Nephron progenitor cell (in vitro differentiated cells): Measurements from ENCODE around the gene ADGRB2.
"Not testable (repeated sequence)": the region's sequence is repeated elsewhere in the genome, so short reads cannot be mapped to it uniquely, and the experiment has no call there.

Experiments
- DNase-seq: peaks from one replicate; pipeline ENCODE4 v3.0.0; 2021
- H3K27ac Mint-ChIP-seq: 2 replicates; pipeline ENCODE4 v1.8.0; 2021; ENCODE audit warnings: mild to moderate bottlenecking, moderate library complexity, mixed read lengths
- H3K27me3 Mint-ChIP-seq: 2 replicates; pipeline ENCODE4 v1.8.0; 2021; ENCODE audit warnings: mild to moderate bottlenecking, low read depth, mixed read lengths; ENCODE audit not compliant: poor library complexity
- H3K36me3 Mint-ChIP-seq: 2 replicates; pipeline ENCODE4 v1.8.0; 2021; ENCODE audit warnings: low read depth, mixed read lengths
- H3K4me1 Mint-ChIP-seq: 2 replicates; pipeline ENCODE4 v1.8.0; 2021; ENCODE audit warnings: mixed read lengths
- H3K4me3 Mint-ChIP-seq: 2 replicates; pipeline ENCODE4 v1.8.0; 2021; ENCODE audit warnings: mild to moderate bottlenecking, moderate library complexity, mixed read lengths
- H3K9me3 Mint-ChIP-seq: 2 replicates; pipeline ENCODE4 v1.8.0; 2021; ENCODE audit warnings: mild to moderate bottlenecking, moderate library complexity, mixed read lengths
- CTCF ChIP-seq: fragments of 200-600 bp; sonication (generic); IDR thresholded peaks from 2 replicates; pipeline ENCODE4 v1.5.0; 2021; ENCODE audit warnings: antibody characterized with exemption

ADGRB2 gene

GRCh38 chr1:31708324-31708723 lies 55.8 kb downstream of the ADGRB2 start:
- Mint-ChIP-seq H3K27me3 (peaks cover 23% of the 10 kb centered on the region), H3K4me1 (peaks cover 58% of the 10 kb centered on the region), H3K9me3 (no peaks in the 10 kb centered on the region), H3K27ac (no peak overlapping the region), H3K36me3 (no peaks in the 10 kb centered on the region), H3K4me3 (no peak overlapping the region)
- no peak for DNase-seq
- no peak for TF ChIP-seq CTCF

DNA sequence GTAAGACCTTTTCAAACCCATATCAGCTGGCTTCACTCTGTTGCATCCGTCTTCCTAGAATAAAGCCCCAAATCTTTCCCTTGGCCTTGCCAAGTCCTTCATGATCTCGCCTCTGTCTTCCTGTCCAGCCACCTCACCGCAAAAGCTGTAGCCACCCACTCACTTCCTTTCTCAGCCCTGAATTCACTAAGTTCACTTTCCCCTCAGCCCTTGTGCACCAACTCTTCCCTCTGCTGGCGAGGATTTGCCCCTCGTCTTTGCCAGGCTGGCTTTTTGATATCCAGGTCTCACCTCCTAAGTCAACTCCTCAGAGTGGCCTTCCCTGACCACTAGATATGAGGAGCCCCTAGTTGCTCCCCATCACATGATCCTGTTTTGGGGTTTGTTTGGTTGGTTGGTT lies 56.4 kb downstream of the ADGRB2 start:
- TF ChIP-seq CTCF, result no peak
- H3K4me1 Mint-ChIP-seq, result peaks cover 52% of the 10 kb centered on the region
- DNase-seq, result no peak
- H3K9me3 Mint-ChIP-seq, result no peaks in the 10 kb centered on the region
- H3K36me3 Mint-ChIP-seq, result no peaks in the 10 kb centered on the region
- no peak overlapping the region for H3K27ac Mint-ChIP-seq
- peaks cover 24% of the 10 kb centered on the region for H3K27me3 Mint-ChIP-seq
- no peak overlapping the region for H3K4me3 Mint-ChIP-seq

DNA sequence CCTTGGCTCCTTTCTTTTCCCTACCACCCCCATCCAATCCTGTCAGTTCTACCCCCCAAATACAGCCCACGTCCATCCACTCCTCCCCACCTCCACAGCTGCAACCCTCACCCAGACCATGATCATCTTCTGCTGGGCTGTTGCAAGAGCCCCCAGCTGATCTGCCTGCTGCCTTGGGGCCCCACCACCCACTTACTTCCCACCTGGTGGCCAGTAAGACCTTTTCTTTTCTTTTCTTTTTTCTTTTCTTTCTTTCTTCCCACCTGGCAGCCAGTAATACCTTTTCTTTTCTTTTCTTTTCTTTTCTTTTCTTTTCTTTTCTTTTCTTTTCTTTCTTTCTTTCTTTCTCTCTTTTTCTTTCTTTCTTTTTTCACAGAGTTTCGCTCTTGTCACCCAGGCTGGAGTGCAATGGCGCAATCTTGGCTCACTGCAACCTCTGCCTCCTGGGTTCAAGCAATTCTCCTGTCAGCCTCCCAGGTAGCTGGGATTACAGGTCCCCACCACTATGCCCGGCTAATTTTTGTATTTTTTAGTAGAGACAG lies 57.0 kb downstream of the ADGRB2 start:
- not testable (repeated sequence) for DNase-seq, H3K9me3 Mint-ChIP-seq, H3K27ac Mint-ChIP-seq, H3K4me3 Mint-ChIP-seq, H3K36me3 Mint-ChIP-seq
- H3K27me3 Mint-ChIP-seq, result peaks cover 22% of the 10 kb centered on the region
- peaks cover 46% of the 10 kb centered on the region for H3K4me1 Mint-ChIP-seq

DNA sequence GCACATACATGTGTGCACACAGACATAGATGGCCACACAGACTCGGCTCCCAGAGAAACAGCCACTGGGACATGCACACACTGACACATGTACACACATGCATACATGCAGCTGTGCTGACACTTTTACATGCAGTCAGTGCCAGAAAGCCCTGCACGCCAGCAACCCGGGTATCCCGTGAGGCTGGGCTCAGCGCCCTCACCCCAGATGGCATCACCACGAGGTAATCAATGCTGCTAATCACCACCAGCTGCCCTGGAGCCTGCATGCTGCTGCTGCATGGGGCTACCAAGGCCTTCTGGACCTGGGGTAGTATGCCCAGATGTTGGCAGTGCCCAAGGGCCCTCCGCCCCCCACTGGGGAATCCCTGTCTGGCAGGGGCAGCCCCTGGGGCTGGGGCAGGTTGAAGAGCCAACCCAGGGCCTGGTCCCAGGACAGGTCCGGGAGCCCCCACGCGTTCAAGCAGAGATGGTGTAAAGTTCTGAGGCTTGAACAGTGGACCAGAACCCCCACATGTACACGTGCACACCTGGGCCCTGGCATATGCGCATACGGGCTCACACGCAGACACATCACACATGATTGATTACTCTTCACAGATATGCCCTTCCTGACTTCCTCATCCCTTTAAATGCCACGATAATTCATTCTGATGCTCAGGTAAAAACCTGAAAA lies 57.6 kb downstream of the ADGRB2 start:
- Mint-ChIP-seq H3K36me3 (no peaks in the 10 kb centered on the region), H3K27ac (no peak overlapping the region), H3K27me3 (peaks cover 20% of the 10 kb centered on the region), H3K9me3 (no peaks in the 10 kb centered on the region), H3K4me1 (peaks cover 46% of the 10 kb centered on the region), H3K4me3 (no peak overlapping the region)
- no peak for DNase-seq
- no peak for TF ChIP-seq CTCF

- peaks cover 20% of the 10 kb centered on the region for H3K27me3 Mint-ChIP-seq
- H3K9me3 Mint-ChIP-seq, result no peaks in the 10 kb centered on the region
- no peak overlapping the region for H3K27ac Mint-ChIP-seq
- H3K36me3 Mint-ChIP-seq, result no peaks in the 10 kb centered on the region
- peak; percentile 52 for DNase-seq
- H3K4me1 Mint-ChIP-seq, result peaks cover 59% of the 10 kb centered on the region
- no peak overlapping the region for H3K4me3 Mint-ChIP-seq
- TF ChIP-seq CTCF, result no peak
These were observed 58.9 kb downstream of the ADGRB2 start for GRCh38 chr1:31705080-31705866.

DNA sequence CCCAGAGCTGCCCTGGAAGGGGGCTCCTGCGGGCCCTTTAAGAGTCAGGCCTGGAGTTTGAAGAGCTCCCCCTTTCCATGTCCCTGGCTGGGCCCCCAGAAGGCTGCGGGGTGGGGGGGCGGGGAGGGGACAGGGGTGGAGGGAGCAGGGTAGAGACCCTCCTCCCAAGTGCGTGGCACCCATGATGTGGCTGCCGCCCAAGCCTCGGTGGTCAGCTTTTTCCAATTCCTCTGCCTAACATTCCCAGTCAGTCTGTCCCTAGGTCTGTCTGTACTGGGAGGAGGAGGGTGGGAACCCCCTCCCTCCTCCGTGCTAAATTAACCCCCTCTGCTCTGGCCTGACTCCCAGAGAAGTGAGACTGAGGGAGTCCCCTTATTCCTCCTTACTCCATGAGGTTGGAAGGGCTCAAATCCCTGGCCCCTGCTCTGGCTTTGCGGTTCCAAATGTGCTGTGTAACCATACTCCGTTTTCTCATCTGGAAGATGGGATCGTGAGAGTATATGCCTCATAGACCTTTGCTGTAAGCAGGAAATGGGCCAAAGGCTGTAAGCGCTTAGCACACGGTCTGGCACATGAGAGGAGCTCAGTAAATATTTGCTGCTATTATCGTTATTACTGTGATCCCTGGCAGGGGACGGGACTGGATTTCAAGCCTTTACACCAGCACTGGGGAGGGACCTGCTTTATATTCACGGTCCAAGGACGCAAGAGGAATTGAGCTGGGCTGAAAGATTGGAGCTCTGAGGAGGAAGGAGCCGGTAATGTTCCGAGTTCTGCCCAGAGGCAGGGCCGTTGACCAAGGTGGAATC lies 59.7 kb downstream of the ADGRB2 start:
- Mint-ChIP-seq H3K36me3 (no peaks in the 10 kb centered on the region), H3K9me3 (no peaks in the 10 kb centered on the region), H3K4me3 (peak overlapping the region; percentile 61), H3K4me1 (peaks cover 64% of the 10 kb centered on the region), H3K27me3 (peaks cover 20% of the 10 kb centered on the region), H3K27ac (no peak overlapping the region)
- no peak for DNase-seq
- TF ChIP-seq CTCF, result no peak
